Natural killer cell (primary cell): ENCODE results near the gene FNDC3B. TPM values are rescaled to one million over a fixed set of nuclear protein-coding genes. Genes with fewer than 3 reads are reported as not detected.

ENCODE experiments used
- ATAC-seq, 3 donors: fragments of 150-1000 bp in 2 of 3; fragments of 200-7000 bp in 1 of 3; cut with Tn5 transposase; 1 replicate in 1 of 3; 2 replicates in 2 of 3; pipeline ENCODE4 v1.10.0; 2021; ENCODE audit warnings: mild to moderate bottlenecking in 2 of 3, moderate library complexity in 2 of 3
- DNase-seq, 2 donors: peaks; one replicate each; pipeline versions ENCODE4 v3.0.0 to v3.0.0-alpha.2; 2013 to 2021; ENCODE audit warnings: mixed read lengths in 1 of 2
- H3K27ac ChIP-seq: one replicate; pipeline ENCODE4 v1.5.1; 2013; ENCODE audit warnings: mild to moderate bottlenecking, low read length
- H3K27me3 ChIP-seq: one replicate; pipeline ENCODE4 v1.6.1; 2013; ENCODE audit warnings: low read length; ENCODE audit not compliant: control insufficient read depth, insufficient read depth
- H3K36me3 ChIP-seq: one replicate; pipeline ENCODE4 v1.6.1; 2013; ENCODE audit warnings: low read length; ENCODE audit not compliant: control insufficient read depth, insufficient read depth
- H3K4me1 ChIP-seq: one replicate; pipeline ENCODE4 v1.6.1; 2013; ENCODE audit warnings: low read length; ENCODE audit not compliant: control insufficient read depth, insufficient read depth
- H3K4me3 ChIP-seq: one replicate; pipeline ENCODE4 v1.5.1; 2013; ENCODE audit warnings: low read length
- H3K9me3 ChIP-seq: one replicate; pipeline ENCODE4 v1.6.1; 2013; ENCODE audit warnings: low read length; ENCODE audit not compliant: control insufficient read depth, insufficient read depth
- H3K27ac Mint-ChIP-seq, 2 donors: one replicate each; pipeline ENCODE4 v1.8.0; 2022; ENCODE audit warnings: mild to moderate bottlenecking in 2 of 2, mixed read lengths in 2 of 2, moderate library complexity in 1 of 2
- H3K27me3 Mint-ChIP-seq, 2 donors: one replicate each; pipeline ENCODE4 v1.8.0; 2022; ENCODE audit warnings: low read depth in 2 of 2, mixed read lengths in 2 of 2
- H3K36me3 Mint-ChIP-seq: one replicate; pipeline ENCODE4 v1.8.0; 2022; ENCODE audit warnings: mixed read lengths
- H3K4me1 Mint-ChIP-seq, 2 donors: one replicate each; pipeline ENCODE4 v1.8.0; 2022; ENCODE audit warnings: mixed read lengths in 2 of 2
- H3K4me3 Mint-ChIP-seq: one replicate; pipeline ENCODE4 v1.8.0; 2022; ENCODE audit warnings: mild to moderate bottlenecking, moderate library complexity, mixed read lengths
- H3K9me3 Mint-ChIP-seq, 2 donors: one replicate each; pipeline ENCODE4 v1.8.0; 2022; ENCODE audit warnings: mixed read lengths in 2 of 2
- CTCF ChIP-seq: fragments of 200-600 bp; IDR thresholded peaks from one replicate; pipeline ENCODE4 v1.8.0; 2022; ENCODE audit warnings: antibody characterized with exemption
- WGBS: methylation state at CpG from one replicate; pipeline ENCODE4 v1.1.7; 2013; ENCODE audit warnings: missing lambda C conversion rate; ENCODE audit not compliant: insufficient coverage; 5-methylcytosine and 5-hydroxymethylcytosine counted together
- intact Hi-C: fragments of 100-400 bp; cut with micrococcal nuclease; formaldehyde crosslinking; loops from one replicate; pipeline ENCODE4 v1.14.2; 2022
- total RNA-seq, 4 donors: library from RNA; stranded (reverse); fragments of 120-200 nt in 1 of 4; gene quantifications; one replicate each; pipeline versions ENCODE4 v1.2.3 to v1.2.4, GENCODE V29; 2013 to 2022

Gene FNDC3B
- total RNA-seq, 3 donors from 2014 or later (not counting 1 experiment from before 2014, with no cell fraction given): 154 to 214 (median 206) TPM

GRCh38 chr3:172209333-172210321 is 170.2 kb downstream of the FNDC3B start:
- DNase-seq (no peak), ATAC-seq (peak; percentile 52 to 66 (median 53))
- H3K27me3 ChIP-seq: no peaks in the 10 kb centered on the region
- peaks cover 69 to 72% of the 10 kb centered on the region in 2 donors for H3K4me1 Mint-ChIP-seq
- H3K27me3 Mint-ChIP-seq: no peaks in the 10 kb centered on the region
- H3K36me3 Mint-ChIP-seq: peaks cover 7% of the 10 kb centered on the region
- no peak overlapping the region for H3K4me3 ChIP-seq
- H3K36me3 ChIP-seq: no peaks in the 10 kb centered on the region
- H3K27ac Mint-ChIP-seq: peak overlapping the region; percentile 86
- peaks cover 21% of the 10 kb centered on the region for H3K4me1 ChIP-seq
- WGBS: 86% methylated on average over 28 of the region's 28 CpGs
- H3K9me3 Mint-ChIP-seq: peaks cover 2 to 3% of the 10 kb centered on the region in 2 donors
- H3K27ac ChIP-seq: peak overlapping the region; percentile 46
- H3K4me3 Mint-ChIP-seq: peak overlapping the region; percentile 62
- intact Hi-C loops: loop anchor here (2.0 to 10.0 kb wide), 4 partner anchors 15 to 105 kb away; no protein-coding TSS in a partner anchor
- peaks cover 9% of the 10 kb centered on the region for H3K9me3 ChIP-seq
- no peak for TF ChIP-seq CTCF

GRCh38 chr3:172210355-172210754 is 171.0 kb downstream of the FNDC3B start:
- TF ChIP-seq CTCF: no peak
- WGBS: 83% methylated on average over 1 of the region's 4 CpGs
- Histone ChIP-seq H3K36me3 (no peaks in the 10 kb centered on the region), H3K27ac (no peak overlapping the region), H3K4me1 (peaks cover 21% of the 10 kb centered on the region), H3K4me3 (no peak overlapping the region), H3K27me3 (no peaks in the 10 kb centered on the region), H3K9me3 (peaks cover 2% of the 10 kb centered on the region)
- Mint-ChIP-seq H3K27ac (peak overlapping the region; percentile 86), H3K27me3 (no peaks in the 10 kb centered on the region), H3K36me3 (peaks cover 5% of the 10 kb centered on the region), H3K4me3 (peak overlapping the region; percentile 18), H3K9me3 (peaks cover 0 to 3% of the 10 kb centered on the region in 2 donors), H3K4me1 (peaks cover 70 to 72% of the 10 kb centered on the region in 2 donors)
- ATAC-seq (no peak), DNase-seq (no peak)
- intact Hi-C loops: loop anchor here (5.0 to 10.0 kb wide), 3 partner anchors 38 to 106 kb away; no protein-coding TSS in a partner anchor

- no peaks in the 10 kb centered on the region for H3K27me3 ChIP-seq
- DNase-seq (no peak), ATAC-seq (no peak)
- peaks cover 21% of the 10 kb centered on the region for H3K4me1 ChIP-seq
- no peaks in the 10 kb centered on the region for H3K36me3 ChIP-seq
- Mint-ChIP-seq H3K27me3 (no peaks in the 10 kb centered on the region), H3K27ac (peak overlapping the region; percentile 62 to 86), H3K4me1 (peaks cover 70 to 75% of the 10 kb centered on the region in 2 donors), H3K4me3 (no peak overlapping the region), H3K9me3 (no peaks in the 10 kb centered on the region), H3K36me3 (no peaks in the 10 kb centered on the region)
- no peak overlapping the region for H3K4me3 ChIP-seq
- H3K27ac ChIP-seq: no peak overlapping the region
- intact Hi-C loops: loop anchor here (5.0 to 10.0 kb wide), 3 partner anchors 39 to 106 kb away; no protein-coding TSS in a partner anchor
- 86% methylated on average over 2 of the region's 2 CpGs for WGBS
- H3K9me3 ChIP-seq: no peaks in the 10 kb centered on the region
- TF ChIP-seq CTCF: no peak
These were observed 171.7 kb downstream of the FNDC3B start for GRCh38 chr3:172211123-172211522.
